Measurements from ENCODE around the gene TFEB. TPM values are rescaled to one million over a fixed set of nuclear protein-coding genes. Genes with fewer than 3 reads are reported as not detected.

TFEB gene
- total RNA-seq, 1 donor from 2014 or later = 18.6 TPM

DNA sequence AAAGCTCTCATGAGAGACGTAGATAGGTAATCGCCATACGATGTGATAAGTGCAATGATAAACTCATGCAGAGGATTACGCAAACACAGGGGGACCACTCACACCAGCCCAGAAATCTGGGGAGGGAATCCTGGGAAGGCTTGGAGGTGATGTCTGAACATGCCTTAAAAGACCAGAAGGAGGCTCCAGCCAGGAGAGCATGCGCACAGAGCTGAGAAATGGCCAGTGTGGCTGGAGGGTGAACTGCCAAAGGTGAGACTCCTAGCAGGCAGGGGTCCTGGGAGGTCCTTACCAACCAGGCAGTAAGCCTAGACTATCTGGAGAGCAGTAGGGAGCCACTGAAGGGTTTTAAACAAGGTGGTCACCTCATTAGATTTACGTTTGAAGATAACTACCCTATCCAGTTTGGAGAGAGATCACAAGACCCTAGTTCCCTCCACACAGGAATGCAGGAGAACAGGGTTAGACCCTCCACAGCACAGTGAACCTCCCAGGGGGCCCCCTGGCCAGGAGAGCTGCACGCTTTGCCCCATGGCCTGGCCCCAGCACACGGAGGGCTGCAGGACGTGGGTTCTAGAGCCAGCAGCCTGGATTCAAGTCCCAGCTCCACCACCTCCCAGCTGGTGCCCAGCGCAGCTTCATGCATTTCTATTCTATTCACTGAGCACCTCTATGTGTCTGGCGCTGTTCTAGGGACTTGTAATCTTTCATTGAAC is 84.0 kb downstream of the TFEB start:
- Histone ChIP-seq H3K27ac (no peak overlapping the region), H3K9me3 (no peaks in the 10 kb centered on the region), H3K36me3 (no peaks in the 10 kb centered on the region), H3K4me3 (no peak overlapping the region), H3K27me3 (no peaks in the 10 kb centered on the region), H3K4me1 (no peaks in the 10 kb centered on the region)
- intact Hi-C loops (cut with DNase I) = no loop called here
- no peak for DNase-seq (ENCODE audit: low spot score in 2 of 2)
- TF ChIP-seq, protein P1, sequence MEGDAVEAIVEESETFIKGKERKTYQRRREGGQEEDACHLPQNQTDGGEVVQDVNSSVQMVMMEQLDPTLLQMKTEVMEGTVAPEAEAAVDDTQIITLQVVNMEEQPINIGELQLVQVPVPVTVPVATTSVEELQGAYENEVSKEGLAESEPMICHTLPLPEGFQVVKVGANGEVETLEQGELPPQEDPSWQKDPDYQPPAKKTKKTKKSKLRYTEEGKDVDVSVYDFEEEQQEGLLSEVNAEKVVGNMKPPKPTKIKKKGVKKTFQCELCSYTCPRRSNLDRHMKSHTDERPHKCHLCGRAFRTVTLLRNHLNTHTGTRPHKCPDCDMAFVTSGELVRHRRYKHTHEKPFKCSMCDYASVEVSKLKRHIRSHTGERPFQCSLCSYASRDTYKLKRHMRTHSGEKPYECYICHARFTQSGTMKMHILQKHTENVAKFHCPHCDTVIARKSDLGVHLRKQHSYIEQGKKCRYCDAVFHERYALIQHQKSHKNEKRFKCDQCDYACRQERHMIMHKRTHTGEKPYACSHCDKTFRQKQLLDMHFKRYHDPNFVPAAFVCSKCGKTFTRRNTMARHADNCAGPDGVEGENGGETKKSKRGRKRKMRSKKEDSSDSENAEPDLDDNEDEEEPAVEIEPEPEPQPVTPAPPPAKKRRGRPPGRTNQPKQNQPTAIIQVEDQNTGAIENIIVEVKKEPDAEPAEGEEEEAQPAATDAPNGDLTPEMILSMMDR (IDR thresholded peaks at IDR 0.05) = no peak

- no peaks in the 10 kb centered on the region for H3K27me3 ChIP-seq
- no peaks in the 10 kb centered on the region for H3K36me3 ChIP-seq
- intact Hi-C loops (cut with DNase I) = no loop called here
- no peak overlapping the region for H3K27ac ChIP-seq
- TF ChIP-seq, protein P1 (IDR thresholded peaks at IDR 0.05) = no peak
- no peaks in the 10 kb centered on the region for H3K9me3 ChIP-seq
- no peak overlapping the region for H3K4me3 ChIP-seq
- no peaks in the 10 kb centered on the region for H3K4me1 ChIP-seq
- no peak for DNase-seq (ENCODE audit: low spot score in 2 of 2)
Observed at GRCh38 chr6:41650120-41650519, 85.3 kb downstream of the TFEB start.

DNA sequence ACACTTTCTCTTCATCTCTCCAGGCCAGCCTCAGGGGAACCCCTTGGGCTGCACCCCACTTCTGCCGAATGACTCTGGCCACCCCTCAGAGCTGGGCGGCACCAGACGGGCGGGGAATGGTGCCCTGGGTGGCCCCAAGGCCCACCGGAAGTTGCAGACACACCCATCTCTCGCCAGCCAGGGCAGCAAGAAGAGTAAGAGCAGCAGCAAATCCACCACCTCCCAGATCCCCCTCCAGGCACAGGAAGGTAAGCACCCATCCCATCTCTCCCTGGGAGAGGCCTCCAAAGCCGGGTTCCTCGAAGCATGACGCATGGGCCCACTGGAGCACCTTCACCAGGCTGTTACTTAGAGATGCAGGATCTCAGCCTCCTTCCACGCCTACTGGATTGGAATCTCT is 85.8 kb downstream of the TFEB start:
- TF ChIP-seq, protein P1 (IDR thresholded peaks at IDR 0.05) = no peak
- H3K4me1 ChIP-seq = no peaks in the 10 kb centered on the region
- H3K9me3 ChIP-seq = no peaks in the 10 kb centered on the region
- no peak overlapping the region for H3K4me3 ChIP-seq
- H3K27ac ChIP-seq = no peak overlapping the region
- no peak for DNase-seq (ENCODE audit: low spot score in 2 of 2)
- no peaks in the 10 kb centered on the region for H3K36me3 ChIP-seq
- intact Hi-C loops (cut with DNase I) = no loop called here
- H3K27me3 ChIP-seq = no peaks in the 10 kb centered on the region

- intact Hi-C loops (cut with DNase I) = no loop called here
- H3K9me3 ChIP-seq = no peaks in the 10 kb centered on the region
- H3K4me3 ChIP-seq = no peak overlapping the region
- no peak overlapping the region for H3K27ac ChIP-seq
- TF ChIP-seq, protein P1 (IDR thresholded peaks at IDR 0.05) = no peak
- H3K36me3 ChIP-seq = no peaks in the 10 kb centered on the region
- no peaks in the 10 kb centered on the region for H3K27me3 ChIP-seq
- DNase-seq (ENCODE audit: low spot score in 2 of 2) = no peak
- no peaks in the 10 kb centered on the region for H3K4me1 ChIP-seq
Observed at GRCh38 chr6:41648921-41649320, 86.5 kb downstream of the TFEB start.

- Histone ChIP-seq H3K27ac (no peak overlapping the region), H3K9me3 (no peaks in the 10 kb centered on the region), H3K4me1 (no peaks in the 10 kb centered on the region), H3K4me3 (no peak overlapping the region), H3K27me3 (no peaks in the 10 kb centered on the region), H3K36me3 (no peaks in the 10 kb centered on the region)
- TF ChIP-seq, protein P1 (IDR thresholded peaks at IDR 0.05) = no peak
- no peak for DNase-seq (ENCODE audit: low spot score in 2 of 2)
- intact Hi-C loops (cut with DNase I) = no loop called here
Observed at GRCh38 chr6:41648070-41648585, 87.3 kb downstream of the TFEB start.
